Testis (tissue), 2 donors: Measurements from ENCODE around the gene DGCR6L.
"Not testable (repeated sequence)": the region's sequence is repeated elsewhere in the genome, so short reads cannot be mapped to it uniquely, and the experiment has no call there.

Experiments used
- CTCF ChIP-seq, 3 experiments: fragments of 450-650 bp in 2 of 3; fragments of 200-600 bp in 1 of 3; sonication (generic) in 1 of 3; IDR thresholded peaks; one replicate each; pipeline ENCODE4 v1.5.1; 2016 to 2019; ENCODE audit warnings: antibody characterized with exemption in 3 of 3, mild to moderate bottlenecking in 2 of 3, moderate library complexity in 1 of 3
- POLR2A ChIP-seq: fragments of 450-650 bp; IDR thresholded peaks from one replicate; pipeline ENCODE4 v1.6.1; 2017; ENCODE audit warnings: antibody characterized with exemption, mild to moderate bottlenecking, moderate library complexity

DNA sequence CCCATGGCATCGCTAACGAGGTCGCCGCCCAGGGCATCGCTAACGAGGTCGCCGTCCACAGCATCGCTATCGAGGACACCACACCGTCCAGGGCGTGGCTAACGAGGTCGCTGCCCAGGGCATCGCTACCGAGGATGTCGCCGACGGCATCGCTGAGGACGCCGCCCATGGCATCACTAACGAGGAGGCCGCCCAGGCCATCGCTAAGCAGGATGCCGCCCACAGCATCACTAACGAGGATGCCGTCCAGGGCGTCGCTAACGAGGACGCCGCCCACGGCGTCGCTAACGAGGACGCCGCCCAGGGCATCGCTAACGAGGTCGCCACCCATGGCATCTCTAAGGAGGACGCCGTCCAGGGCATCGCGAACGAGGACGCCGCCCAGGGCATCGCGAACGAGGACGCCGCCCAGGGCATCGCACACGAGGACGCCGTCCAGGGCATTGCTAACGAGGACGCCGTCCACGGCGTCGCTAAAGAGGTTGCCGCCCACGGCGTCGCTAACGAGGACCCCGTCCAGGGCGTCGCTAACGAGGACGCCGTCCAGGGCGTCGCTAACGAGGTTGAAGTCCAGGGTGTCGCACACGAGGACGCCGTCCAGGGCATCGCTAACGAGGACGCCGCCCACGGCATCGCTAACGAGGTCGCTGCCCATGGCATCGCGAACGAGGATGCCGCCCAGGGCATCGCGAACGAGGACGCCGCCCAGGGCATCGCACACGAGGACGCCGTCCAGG is 38.8 kb upstream of the DGCR6L start:
- TF ChIP-seq CTCF (IDR thresholded peaks at IDR 0.05); POLR2A: not testable (repeated sequence)
